Activated CD4-positive, alpha-beta T cell treated with anti-CD3 and anti-CD28 coated beads for 36 hours (primary cell): ENCODE measurements around the gene GFPT2. TPM values are rescaled to one million over a fixed set of nuclear protein-coding genes. Genes with fewer than 3 reads are reported as not detected.

Experiments used
- ATAC-seq: fragments of 200-7000 bp; cut with Tn5 transposase; one replicate; pipeline ENCODE4 v1.10.0; 2021; ENCODE audit warnings: mild to moderate bottlenecking, moderate library complexity
- CTCF ChIA-PET: fragments of 350-600 bp; sonication (Branson Sonifier 250); formaldehyde crosslinking; loops from one replicate; lab custom pipeline; 2021; ENCODE audit warnings: antibody characterized with exemption; lab: Charles Lee
- POLR2A ChIA-PET: fragments of 350-600 bp; sonication (Branson Sonifier 250); formaldehyde crosslinking; loops from one replicate; lab custom pipeline; 2021; ENCODE audit warnings: antibody characterized with exemption, inconsistent platforms; lab: Charles Lee
- DNase-seq: peaks from one replicate; pipeline ENCODE4 v3.0.0-alpha.2; 2020
- H3K27ac Mint-ChIP-seq: one replicate; pipeline ENCODE4 v1.8.0; 2021; ENCODE audit warnings: mixed read lengths
- H3K27me3 Mint-ChIP-seq: one replicate; pipeline ENCODE4 v1.8.0; 2021; ENCODE audit warnings: mixed read lengths
- H3K36me3 Mint-ChIP-seq: one replicate; pipeline ENCODE4 v1.8.0; 2021; ENCODE audit warnings: low read depth, mixed read lengths
- H3K4me1 Mint-ChIP-seq: one replicate; pipeline ENCODE4 v1.8.0; 2021; ENCODE audit warnings: mixed read lengths
- H3K4me3 Mint-ChIP-seq: one replicate; pipeline ENCODE4 v1.8.0; 2021; ENCODE audit warnings: mild to moderate bottlenecking, moderate library complexity, mixed read lengths
- H3K9me3 Mint-ChIP-seq: one replicate; pipeline ENCODE4 v1.8.0; 2021; ENCODE audit warnings: low read depth, mixed read lengths
- intact Hi-C, 2 experiments: fragments of 100-400 bp; cut with DNase I in 1 of 2; cut with micrococcal nuclease in 1 of 2; formaldehyde crosslinking; loops; one replicate each; pipeline versions ENCODE4 v1.14.2 to v1.15.1; 2022 to 2024; cut with DNase I, micrococcal nuclease
- total RNA-seq, 2 experiments: library from RNA; stranded (reverse); gene quantifications; one replicate each; pipeline ENCODE4 v1.2.3, GENCODE V29; 2021

GFPT2 gene
- total RNA-seq, 2 experiments from 2014 or later: 0.16 TPM

GRCh38 chr5:180360078-180360957 lies 7.2 kb upstream of the GFPT2 start:
- ChIA-PET POLR2A (no interaction called here), CTCF (no interaction called here)
- Mint-ChIP-seq H3K9me3 (no peaks in the 10 kb centered on the region), H3K36me3 (no peaks in the 10 kb centered on the region), H3K27ac (no peak overlapping the region), H3K4me3 (no peak overlapping the region), H3K27me3 (peaks cover 10% of the 10 kb centered on the region), H3K4me1 (no peaks in the 10 kb centered on the region)
- intact Hi-C loops: no loop called here
- ATAC-seq (no peak), DNase-seq (no peak)

DNA sequence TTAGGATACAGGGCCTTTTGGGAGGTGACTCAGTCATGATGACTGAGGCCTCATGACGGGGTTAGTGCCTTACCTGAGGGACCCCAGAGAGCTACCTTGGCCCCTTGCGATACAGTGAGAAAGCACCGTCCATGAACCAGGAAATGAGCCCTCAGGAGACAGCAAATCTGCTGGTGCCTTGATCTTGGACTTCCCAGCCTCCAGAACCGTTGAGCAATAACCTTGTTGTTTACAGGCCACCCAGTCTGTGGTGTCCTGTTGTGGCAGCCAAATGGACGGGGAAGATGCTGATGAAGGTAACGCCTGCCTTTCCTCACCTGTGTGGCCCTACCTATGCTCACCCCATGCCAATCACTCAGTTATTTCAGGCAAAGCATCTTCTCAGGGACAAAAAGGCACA lies 5.6 kb upstream of the GFPT2 start:
- Mint-ChIP-seq H3K4me1 (peaks cover 5% of the 10 kb centered on the region), H3K9me3 (no peaks in the 10 kb centered on the region), H3K4me3 (no peak overlapping the region), H3K36me3 (no peaks in the 10 kb centered on the region), H3K27ac (no peak overlapping the region), H3K27me3 (peaks cover 21% of the 10 kb centered on the region)
- intact Hi-C loops: no loop called here
- ChIA-PET POLR2A (no interaction called here), CTCF (interaction anchor here (1.3 kb wide), 1 partner anchor 30 kb away, joined by 3 read pairs; no protein-coding TSS in a partner anchor)
- ATAC-seq: no peak
- DNase-seq: no peak

GRCh38 chr5:180358179-180358578 lies 5.0 kb upstream of the GFPT2 start:
- Mint-ChIP-seq H3K4me1 (peaks cover 5% of the 10 kb centered on the region), H3K27me3 (peaks cover 21% of the 10 kb centered on the region), H3K9me3 (no peaks in the 10 kb centered on the region), H3K27ac (no peak overlapping the region), H3K4me3 (no peak overlapping the region), H3K36me3 (no peaks in the 10 kb centered on the region)
- POLR2A ChIA-PET: no interaction called here
- ATAC-seq (no peak), DNase-seq (no peak)
- CTCF ChIA-PET: interaction anchor here (1.3 kb wide), 1 partner anchor 30 kb away, joined by 3 read pairs; no protein-coding TSS in a partner anchor
- intact Hi-C loops: no loop called here

- intact Hi-C loops: no loop called here
- Mint-ChIP-seq H3K27ac (no peak overlapping the region), H3K36me3 (no peaks in the 10 kb centered on the region), H3K27me3 (peaks cover 35% of the 10 kb centered on the region), H3K4me1 (peaks cover 5% of the 10 kb centered on the region), H3K4me3 (no peak overlapping the region), H3K9me3 (no peaks in the 10 kb centered on the region)
- ChIA-PET POLR2A (no interaction called here), CTCF (interaction anchor here (2.5 kb wide), 1 partner anchor 26 kb away, joined by 8 read pairs; no protein-coding TSS in a partner anchor)
- DNase-seq (no peak), ATAC-seq (no peak)
Measured at GRCh38 chr5:180354966-180355365, 1.8 kb upstream of the GFPT2 start.

GRCh38 chr5:180353980-180354452 lies 880 bp upstream of the GFPT2 start:
- no peak for DNase-seq
- Mint-ChIP-seq H3K36me3 (no peaks in the 10 kb centered on the region), H3K4me3 (peak overlapping the region; percentile 55), H3K4me1 (peaks cover 5% of the 10 kb centered on the region), H3K27ac (no peak overlapping the region), H3K27me3 (peaks cover 35% of the 10 kb centered on the region), H3K9me3 (no peaks in the 10 kb centered on the region)
- POLR2A ChIA-PET: no interaction called here
- intact Hi-C loops: loop anchor here in 1 of 2 experiments (1.0 kb wide), 4 partner anchors 41 to 140 kb away; partner anchors contain the start of genes CNOT6 and MAPK9
- ATAC-seq: no peak
- CTCF ChIA-PET: interaction anchor here (1.1 to 2.5 kb wide), 2 partner anchors 25 to 61 kb away, joined by 6 to 8 read pairs; no protein-coding TSS in a partner anchor

- ATAC-seq (no peak), DNase-seq (no peak)
- CTCF ChIA-PET: interaction anchor here (0.8 to 1.1 kb wide), 2 partner anchors 24 to 227 kb away, joined by 3 read pairs; no protein-coding TSS in a partner anchor
- no peaks in the 10 kb centered on the region for H3K9me3 Mint-ChIP-seq
- intact Hi-C loops: loop anchor here in 1 of 2 experiments (1.0 kb wide), 4 partner anchors 39 to 142 kb away; partner anchors contain the start of genes CNOT6 and MAPK9
- H3K4me1 Mint-ChIP-seq: peaks cover 5% of the 10 kb centered on the region
- H3K4me3 Mint-ChIP-seq: peak overlapping the region; percentile 49
- no peaks in the 10 kb centered on the region for H3K36me3 Mint-ChIP-seq
- no peak overlapping the region for H3K27ac Mint-ChIP-seq
- POLR2A ChIA-PET: interaction anchor here (0.6 kb wide), 1 partner anchor 157 kb away, joined by 12 read pairs; no protein-coding TSS in a partner anchor
- peaks cover 35% of the 10 kb centered on the region for H3K27me3 Mint-ChIP-seq
Measured at GRCh38 chr5:180352116-180353047, 754 bp downstream of the GFPT2 start.

GRCh38 chr5:180350711-180351465 lies 2.2 kb downstream of the GFPT2 start:
- H3K27me3 Mint-ChIP-seq: peaks cover 30% of the 10 kb centered on the region
- POLR2A ChIA-PET: no interaction called here
- ATAC-seq (no peak), DNase-seq (no peak)
- H3K36me3 Mint-ChIP-seq: no peaks in the 10 kb centered on the region
- CTCF ChIA-PET: interaction anchor here (0.8 to 1.1 kb wide), 2 partner anchors 22 to 226 kb away, joined by 3 read pairs; no protein-coding TSS in a partner anchor
- intact Hi-C loops: no loop called here
- no peak overlapping the region for H3K27ac Mint-ChIP-seq
- peaks cover 5% of the 10 kb centered on the region for H3K4me1 Mint-ChIP-seq
- no peak overlapping the region for H3K4me3 Mint-ChIP-seq
- no peaks in the 10 kb centered on the region for H3K9me3 Mint-ChIP-seq

- ATAC-seq (no peak), DNase-seq (no peak)
- ChIA-PET CTCF (interaction anchor here (0.7 kb wide), 1 partner anchor 464 kb away, joined by 3 read pairs; no protein-coding TSS in a partner anchor), POLR2A (no interaction called here)
- intact Hi-C loops: no loop called here
- peaks cover 5% of the 10 kb centered on the region for H3K4me1 Mint-ChIP-seq
- H3K27me3 Mint-ChIP-seq: peaks cover 28% of the 10 kb centered on the region
- no peak overlapping the region for H3K27ac Mint-ChIP-seq
- H3K4me3 Mint-ChIP-seq: no peak overlapping the region
- H3K36me3 Mint-ChIP-seq: no peaks in the 10 kb centered on the region
- no peaks in the 10 kb centered on the region for H3K9me3 Mint-ChIP-seq
Measured at GRCh38 chr5:180350296-180350695, 2.8 kb downstream of the GFPT2 start.

GRCh38 chr5:180349391-180349790 lies 3.7 kb downstream of the GFPT2 start:
- Mint-ChIP-seq H3K9me3 (no peaks in the 10 kb centered on the region), H3K4me1 (peaks cover 4% of the 10 kb centered on the region), H3K27me3 (peaks cover 20% of the 10 kb centered on the region), H3K27ac (no peak overlapping the region), H3K4me3 (no peak overlapping the region), H3K36me3 (no peaks in the 10 kb centered on the region)
- ChIA-PET POLR2A (no interaction called here), CTCF (interaction anchor here (0.7 to 1.2 kb wide), 2 partner anchors 21 to 465 kb away, joined by 3 to 9 read pairs; no protein-coding TSS in a partner anchor)
- intact Hi-C loops: no loop called here
- DNase-seq (no peak), ATAC-seq (no peak)

GRCh38 chr5:180348336-180348735 lies 4.8 kb downstream of the GFPT2 start:
- Mint-ChIP-seq H3K36me3 (no peaks in the 10 kb centered on the region), H3K9me3 (no peaks in the 10 kb centered on the region), H3K27me3 (peaks cover 24% of the 10 kb centered on the region), H3K27ac (no peak overlapping the region), H3K4me3 (no peak overlapping the region), H3K4me1 (no peaks in the 10 kb centered on the region)
- CTCF ChIA-PET: interaction anchor here (1.4 kb wide), 1 partner anchor 20 kb away, joined by 3 read pairs; no protein-coding TSS in a partner anchor
- DNase-seq: no peak
- intact Hi-C loops: no loop called here
- ATAC-seq: no peak
- POLR2A ChIA-PET: interaction anchor here (0.7 kb wide), 1 partner anchor 47 kb away, joined by 4 read pairs; no protein-coding TSS in a partner anchor
